Karpas-422 (cell line): Measurements from ENCODE around the gene GGA1. TPM values are rescaled to one million over a fixed set of nuclear protein-coding genes. Genes with fewer than 3 reads are reported as not detected.
A peak's percentile ranks its signal among the peaks of the same experiment; 100 is the strongest.

Experiments used
- DNase-seq: peaks from one replicate; pipeline ENCODE4 v3.0.0-alpha.2; 2015
- H2AFZ ChIP-seq: fragments of 200-600 bp; sonication (generic); 2 replicates; pipeline ENCODE4 v1.6.1; 2014; ENCODE audit warnings: antibody characterized with exemption, low read length, mixed read lengths
- H3K27ac ChIP-seq: fragments of 200-600 bp; sonication (generic); 2 replicates; pipeline ENCODE4 v1.5.1; 2014; ENCODE audit warnings: mild to moderate bottlenecking, low read length, moderate library complexity
- H3K27me3 ChIP-seq: fragments of 200-600 bp; sonication (generic); 2 replicates; pipeline ENCODE4 v1.6.1; 2014; ENCODE audit warnings: low read length, mixed read lengths
- H3K36me3 ChIP-seq: fragments of 200-600 bp; sonication (generic); 2 replicates; pipeline ENCODE4 v1.6.1; 2014; ENCODE audit warnings: low read length, mixed read lengths; ENCODE audit not compliant: insufficient read depth
- H3K4me1 ChIP-seq: fragments of 200-600 bp; sonication (generic); 2 replicates; pipeline ENCODE4 v1.6.1; 2014; ENCODE audit warnings: mild to moderate bottlenecking, low read length, mixed read lengths
- H3K4me2 ChIP-seq: fragments of 200-600 bp; sonication (generic); 2 replicates; pipeline ENCODE4 v1.6.1; 2014; ENCODE audit warnings: low read length, low read depth, mild to moderate bottlenecking; ENCODE audit not compliant: poor library complexity, severe bottlenecking
- H3K4me3 ChIP-seq: fragments of 200-600 bp; sonication (generic); 2 replicates; pipeline ENCODE4 v1.5.1; 2014; ENCODE audit warnings: mild to moderate bottlenecking, antibody characterized with exemption, low read length, mixed read lengths
- H3K79me2 ChIP-seq: fragments of 200-600 bp; sonication (generic); 2 replicates; pipeline ENCODE4 v1.6.1; 2014; ENCODE audit warnings: mild to moderate bottlenecking, low read length, mixed read lengths
- H3K9ac ChIP-seq: fragments of 200-600 bp; sonication (generic); 2 replicates; pipeline ENCODE4 v1.6.0; 2014; ENCODE audit warnings: low read length
- H3K9me2 ChIP-seq: fragments of 200-600 bp; sonication (generic), shearing (Covaris generic); replicated peaks from 2 replicates; pipeline ENCODE4 v1.6.0; 2014; ENCODE audit warnings: mild to moderate bottlenecking, low read length, moderate library complexity; ENCODE audit not compliant: insufficient read depth
- H3K9me3 ChIP-seq: fragments of 300-700, 200-600 bp; sonication (generic); 2 replicates; pipeline ENCODE4 v1.6.1; 2014; ENCODE audit warnings: low read length, mixed read lengths
- H4K20me1 ChIP-seq: fragments of 200-600 bp; sonication (generic); 2 replicates; pipeline ENCODE4 v1.6.1; 2014; ENCODE audit warnings: mild to moderate bottlenecking, antibody characterized with exemption, low read length, low read depth; ENCODE audit not compliant: insufficient read depth
- total RNA-seq: library from RNA; depleted of rRNA; stranded (reverse); fragments of >200 nt; shearing (Covaris generic); gene quantifications from 2 replicates; pipeline ENCODE4 v1.2.3, GENCODE V29; 2014; ENCODE audit warnings: low replicate concordance

GGA1 gene
- total RNA-seq, 1 experiment from 2014 or later = 64.3 TPM

- H3K27ac ChIP-seq = no peak overlapping the region
- no peaks in the 10 kb centered on the region for H3K27me3 ChIP-seq
- no peaks in the 10 kb centered on the region for H3K9me2 ChIP-seq
- no peaks in the 10 kb centered on the region for H3K9me3 ChIP-seq
- H2AFZ ChIP-seq = no peak overlapping the region
- no peaks in the 10 kb centered on the region for H3K4me1 ChIP-seq
- H3K36me3 ChIP-seq = no peaks in the 10 kb centered on the region
- H3K4me2 ChIP-seq = no peak overlapping the region
- H3K79me2 ChIP-seq = no peaks in the 10 kb centered on the region
- DNase-seq = no peak
- no peak overlapping the region for H3K4me3 ChIP-seq
- H3K9ac ChIP-seq = no peak overlapping the region
- no peaks in the 10 kb centered on the region for H4K20me1 ChIP-seq
These were observed 39.4 kb upstream of the GGA1 start for GRCh38 chr22:37569009-37569920.

GRCh38 chr22:37569921-37570660, 38.5 kb upstream of the GGA1 start:
- Histone ChIP-seq H3K9me2 (no peaks in the 10 kb centered on the region), H3K27me3 (no peaks in the 10 kb centered on the region), H3K9me3 (no peaks in the 10 kb centered on the region), H4K20me1 (no peaks in the 10 kb centered on the region), H3K4me2 (no peak overlapping the region), H3K4me3 (no peak overlapping the region), H3K9ac (no peak overlapping the region), H3K36me3 (no peaks in the 10 kb centered on the region), H2AFZ (no peak overlapping the region), H3K4me1 (no peaks in the 10 kb centered on the region), H3K27ac (no peak overlapping the region), H3K79me2 (no peaks in the 10 kb centered on the region)
- DNase-seq = no peak

- H3K4me2 ChIP-seq = no peak overlapping the region
- no peak for DNase-seq
These were observed 38.0 kb upstream of the GGA1 start for GRCh38 chr22:37570661-37570976.

GRCh38 chr22:37571258-37571991, 37.2 kb upstream of the GGA1 start:
- peak; percentile 54 for DNase-seq
- Histone ChIP-seq H3K9ac (no peak overlapping the region), H3K79me2 (no peaks in the 10 kb centered on the region), H3K9me2 (no peaks in the 10 kb centered on the region), H2AFZ (no peak overlapping the region), H4K20me1 (no peaks in the 10 kb centered on the region), H3K4me2 (no peak overlapping the region), H3K36me3 (no peaks in the 10 kb centered on the region), H3K27me3 (no peaks in the 10 kb centered on the region), H3K27ac (no peak overlapping the region), H3K9me3 (no peaks in the 10 kb centered on the region), H3K4me3 (no peak overlapping the region), H3K4me1 (no peaks in the 10 kb centered on the region)

More at GRCh38 chr22:37570661-37570976, 38.0 kb upstream of the GGA1 start:
- no peaks in the 10 kb centered on the region for H3K36me3 ChIP-seq
- H2AFZ ChIP-seq = no peak overlapping the region
- H4K20me1 ChIP-seq = no peaks in the 10 kb centered on the region
- H3K79me2 ChIP-seq = no peaks in the 10 kb centered on the region
- no peaks in the 10 kb centered on the region for H3K9me2 ChIP-seq
- H3K9me3 ChIP-seq = no peaks in the 10 kb centered on the region
- H3K27ac ChIP-seq = no peak overlapping the region
- H3K27me3 ChIP-seq = no peaks in the 10 kb centered on the region
- H3K9ac ChIP-seq = no peak overlapping the region
- H3K4me1 ChIP-seq = no peaks in the 10 kb centered on the region
- no peak overlapping the region for H3K4me3 ChIP-seq

- no peaks in the 10 kb centered on the region for H3K9me2 ChIP-seq
- H3K4me3 ChIP-seq = no peak overlapping the region
- H3K36me3 ChIP-seq = no peaks in the 10 kb centered on the region
- H3K4me1 ChIP-seq = no peaks in the 10 kb centered on the region
- no peaks in the 10 kb centered on the region for H4K20me1 ChIP-seq
- no peak overlapping the region for H3K27ac ChIP-seq
- no peak overlapping the region for H2AFZ ChIP-seq
- H3K9ac ChIP-seq = no peak overlapping the region
- H3K4me2 ChIP-seq = no peak overlapping the region
- no peaks in the 10 kb centered on the region for H3K79me2 ChIP-seq
- no peak for DNase-seq
- H3K27me3 ChIP-seq = no peaks in the 10 kb centered on the region
- no peaks in the 10 kb centered on the region for H3K9me3 ChIP-seq
These were observed 36.7 kb upstream of the GGA1 start for GRCh38 chr22:37571992-37572373.

- Histone ChIP-seq H3K9ac (no peak overlapping the region), H3K27ac (no peak overlapping the region), H3K9me2 (no peaks in the 10 kb centered on the region), H3K27me3 (no peaks in the 10 kb centered on the region), H4K20me1 (no peaks in the 10 kb centered on the region), H3K4me3 (no peak overlapping the region), H3K4me2 (no peak overlapping the region), H3K79me2 (no peaks in the 10 kb centered on the region), H3K36me3 (no peaks in the 10 kb centered on the region), H2AFZ (no peak overlapping the region), H3K4me1 (peaks cover 9% of the 10 kb centered on the region), H3K9me3 (no peaks in the 10 kb centered on the region)
- no peak for DNase-seq
These were observed 33.1 kb upstream of the GGA1 start for GRCh38 chr22:37575490-37576003.

- H3K4me1 ChIP-seq = peaks cover 9% of the 10 kb centered on the region
- H2AFZ ChIP-seq = no peak overlapping the region
- H3K36me3 ChIP-seq = no peaks in the 10 kb centered on the region
- H3K9me3 ChIP-seq = no peaks in the 10 kb centered on the region
- H3K27me3 ChIP-seq = no peaks in the 10 kb centered on the region
- no peaks in the 10 kb centered on the region for H3K79me2 ChIP-seq
- no peak overlapping the region for H3K9ac ChIP-seq
- no peak overlapping the region for H3K4me2 ChIP-seq
- no peak overlapping the region for H3K27ac ChIP-seq
- no peaks in the 10 kb centered on the region for H3K9me2 ChIP-seq
- H4K20me1 ChIP-seq = no peaks in the 10 kb centered on the region
- no peak for DNase-seq
- no peak overlapping the region for H3K4me3 ChIP-seq
These were observed 30.6 kb upstream of the GGA1 start for GRCh38 chr22:37578002-37578401.

- Histone ChIP-seq H3K4me2 (no peak overlapping the region), H3K79me2 (no peaks in the 10 kb centered on the region), H3K9ac (no peak overlapping the region), H3K4me3 (no peak overlapping the region), H3K9me2 (no peaks in the 10 kb centered on the region), H3K9me3 (no peaks in the 10 kb centered on the region), H2AFZ (no peak overlapping the region), H3K27me3 (no peaks in the 10 kb centered on the region), H4K20me1 (no peaks in the 10 kb centered on the region), H3K36me3 (no peaks in the 10 kb centered on the region), H3K4me1 (peaks cover 9% of the 10 kb centered on the region), H3K27ac (no peak overlapping the region)
- no peak for DNase-seq
These were observed 27.1 kb upstream of the GGA1 start for GRCh38 chr22:37581504-37581903.
